Breast epithelium (tissue), 4 donors: ENCODE results near the gene CACNA2D1. TPM values are rescaled to one million over a fixed set of nuclear protein-coding genes. Genes with fewer than 3 reads are reported as not detected.

Source experiments
- DNase-seq, 2 donors: peaks; one replicate each; pipeline ENCODE4 v3.0.0-alpha.2; 2019; ENCODE audit warnings: low spot score in 2 of 2
- H3K27ac ChIP-seq, 2 donors: fragments of 200-600 bp; sonication (generic) in 1 of 2; one replicate each; pipeline ENCODE4 v1.5.1; 2016 to 2019; ENCODE audit warnings: mild to moderate bottlenecking in 1 of 2
- H3K27me3 ChIP-seq, 2 donors: fragments of 200-600 bp; sonication (generic) in 1 of 2; one replicate each; pipeline versions ENCODE4 v1.5.1 to v1.6.0; 2017 to 2019; ENCODE audit warnings: control low read depth in 1 of 2, mild to moderate bottlenecking in 1 of 2
- H3K36me3 ChIP-seq: fragments of 200-600 bp; one replicate; pipeline ENCODE4 v1.5.1; 2019
- H3K4me1 ChIP-seq, 2 donors: fragments of 200-600 bp; sonication (generic); one replicate each; pipeline ENCODE4 v1.5.1; 2016 to 2019; ENCODE audit warnings: control low read depth in 1 of 2
- H3K4me3 ChIP-seq, 3 donors: fragments of 200-600 bp; sonication (generic); 1 replicate in 2 of 3; 2 replicates in 1 of 3; pipeline ENCODE4 v1.5.1; 2016 to 2019; ENCODE audit warnings: mild to moderate bottlenecking in 3 of 3, moderate library complexity in 2 of 3
- H3K9me3 ChIP-seq, 2 donors: fragments of 200-600 bp; sonication (generic) in 1 of 2; one replicate each; pipeline ENCODE4 v1.5.1; 2016 to 2019; ENCODE audit warnings: control low read depth in 1 of 2
- CTCF ChIP-seq, 3 donors: fragments of 450-650 bp; IDR thresholded peaks; one replicate each; pipeline ENCODE4 v1.5.1; 2016 to 2017; ENCODE audit warnings: antibody characterized with exemption in 3 of 3, mild to moderate bottlenecking in 3 of 3, moderate library complexity in 3 of 3
- POLR2A ChIP-seq: fragments of 450-650 bp; IDR thresholded peaks from one replicate; pipeline ENCODE4 v1.6.1; 2016; ENCODE audit warnings: antibody characterized with exemption, mild to moderate bottlenecking, moderate library complexity
- POLR2AphosphoS5 ChIP-seq, 3 donors: sonication (generic); formaldehyde crosslinking; IDR thresholded peaks; one replicate each; pipeline ENCODE4 v1.6.1; 2017; ENCODE audit warnings: antibody characterized with exemption in 3 of 3
- intact Hi-C: fragments of 100-400 bp; cut with DNase I; formaldehyde crosslinking; loops from one replicate; pipeline ENCODE4 v1.15.1; 2023; ENCODE audit warnings: low total_unique reads
- total RNA-seq, 3 donors: library from RNA; depleted of rRNA; stranded (reverse); fragments of >200 nt; gene quantifications; one replicate each; pipeline ENCODE4 v1.1.0, GENCODE V29; 2016

Gene CACNA2D1
- total RNA-seq, 3 donors from 2014 or later = 10.2 to 79.4 (median 16.0) TPM

GRCh38 chr7:82417898-82418297 lies 25.7 kb downstream of the CACNA2D1 start:
- DNase-seq = no peak
- no peak overlapping the region for H3K27ac ChIP-seq
- no peak overlapping the region for H3K4me3 ChIP-seq
- H3K9me3 ChIP-seq = no peaks in the 10 kb centered on the region
- H3K27me3 ChIP-seq = no peaks in the 10 kb centered on the region
- TF ChIP-seq POLR2A (no peak), POLR2AphosphoS5 (IDR thresholded peaks at IDR 0.05) (no peak), CTCF (IDR thresholded peaks at IDR 0.05) (no peak)
- no peaks in the 10 kb centered on the region for H3K4me1 ChIP-seq
- intact Hi-C loops = no loop called here
- no peaks in the 10 kb centered on the region for H3K36me3 ChIP-seq

- intact Hi-C loops = no loop called here
- Histone ChIP-seq H3K4me3 (no peak overlapping the region), H3K4me1 (no peaks in the 10 kb centered on the region), H3K27me3 (no peaks in the 10 kb centered on the region), H3K9me3 (no peaks in the 10 kb centered on the region), H3K36me3 (no peaks in the 10 kb centered on the region), H3K27ac (no peak overlapping the region)
- no peak for DNase-seq
- TF ChIP-seq CTCF (IDR thresholded peaks at IDR 0.05) (no peak), POLR2AphosphoS5 (IDR thresholded peaks at IDR 0.05) (no peak), POLR2A (no peak)
Observed at GRCh38 chr7:82416402-82416801, 27.2 kb downstream of the CACNA2D1 start.

- Histone ChIP-seq H3K36me3 (no peaks in the 10 kb centered on the region), H3K27me3 (no peaks in the 10 kb centered on the region), H3K27ac (no peak overlapping the region), H3K9me3 (no peaks in the 10 kb centered on the region), H3K4me1 (no peaks in the 10 kb centered on the region), H3K4me3 (no peak overlapping the region)
- intact Hi-C loops = no loop called here
- TF ChIP-seq CTCF (IDR thresholded peaks at IDR 0.05) (no peak), POLR2AphosphoS5 (IDR thresholded peaks at IDR 0.05) (no peak), POLR2A (no peak)
- DNase-seq = no peak
Observed at GRCh38 chr7:82414389-82414788, 29.2 kb downstream of the CACNA2D1 start.

DNA sequence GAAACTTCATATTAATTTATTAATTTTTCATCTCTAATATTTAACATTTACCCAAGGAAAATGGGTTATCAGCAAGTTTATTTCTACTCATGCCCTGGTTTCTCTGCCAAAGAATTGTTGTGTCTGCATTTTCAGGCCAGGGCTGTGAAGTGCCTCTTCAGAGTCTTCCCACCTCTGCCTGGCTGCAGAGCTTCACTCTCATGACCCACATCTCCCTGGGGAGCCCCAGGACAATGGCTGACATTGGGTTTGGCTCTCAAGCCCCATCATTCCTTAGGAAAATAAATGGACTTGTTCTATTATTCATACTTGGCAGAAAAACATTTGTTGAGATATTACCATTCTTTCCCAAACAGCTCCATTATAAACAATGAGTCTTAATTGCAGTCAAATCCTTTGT lies 30.3 kb downstream of the CACNA2D1 start:
- TF ChIP-seq CTCF (IDR thresholded peaks at IDR 0.05) (no peak), POLR2AphosphoS5 (IDR thresholded peaks at IDR 0.05) (no peak), POLR2A (no peak)
- Histone ChIP-seq H3K4me3 (no peak overlapping the region), H3K4me1 (no peaks in the 10 kb centered on the region), H3K27ac (no peak overlapping the region), H3K27me3 (no peaks in the 10 kb centered on the region), H3K9me3 (no peaks in the 10 kb centered on the region), H3K36me3 (no peaks in the 10 kb centered on the region)
- intact Hi-C loops = no loop called here
- DNase-seq = no peak

GRCh38 chr7:82411732-82412131 lies 31.8 kb downstream of the CACNA2D1 start:
- no peaks in the 10 kb centered on the region for H3K9me3 ChIP-seq
- DNase-seq = no peak
- no peaks in the 10 kb centered on the region for H3K36me3 ChIP-seq
- intact Hi-C loops = no loop called here
- no peaks in the 10 kb centered on the region for H3K27me3 ChIP-seq
- no peak overlapping the region for H3K27ac ChIP-seq
- no peaks in the 10 kb centered on the region for H3K4me1 ChIP-seq
- TF ChIP-seq POLR2AphosphoS5 (IDR thresholded peaks at IDR 0.05) = no peak
- TF ChIP-seq CTCF (IDR thresholded peaks at IDR 0.05) = no peak
- TF ChIP-seq POLR2A = no peak
- no peak overlapping the region for H3K4me3 ChIP-seq
